ENCODE measurements around the gene SEC61B.
"Not testable (repeated sequence)": the region's sequence is repeated elsewhere in the genome, so short reads cannot be mapped to it uniquely, and the experiment has no call there.

Gene SEC61B

DNA sequence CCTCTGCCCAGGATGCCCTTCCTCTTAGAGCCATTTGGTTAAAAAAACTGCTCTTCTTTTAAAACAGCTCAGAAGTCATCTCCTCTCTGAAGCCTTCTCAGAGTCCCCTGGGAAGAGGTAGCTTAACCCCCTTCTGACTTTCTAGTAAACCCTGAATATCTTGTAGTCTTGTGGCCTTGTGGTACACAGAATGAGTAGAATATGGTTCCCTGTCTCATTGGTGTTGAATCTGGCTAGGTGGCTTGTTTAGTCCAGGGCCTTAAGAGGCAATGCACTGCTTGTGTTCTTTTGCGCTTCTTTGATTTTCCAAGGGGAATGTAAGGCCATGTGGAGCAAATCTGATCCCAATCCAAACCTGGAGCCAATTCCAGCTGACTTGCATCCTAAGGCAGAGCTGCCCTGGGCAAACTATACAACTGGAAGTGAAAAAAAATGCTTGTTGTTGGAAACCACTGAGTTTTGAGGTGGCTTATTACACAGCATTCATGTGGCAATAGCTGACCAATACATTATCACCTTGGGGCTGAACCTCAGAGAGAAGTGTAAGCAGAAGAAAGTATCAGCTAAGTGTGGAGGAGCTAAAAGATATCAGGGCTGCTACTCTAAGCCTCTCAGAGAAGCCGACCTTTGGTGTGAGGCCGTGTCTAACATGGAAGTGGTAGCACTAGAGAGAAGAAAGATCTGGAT is 31.3 kb upstream of the SEC61B start:
- no peak for DNase-seq

DNA sequence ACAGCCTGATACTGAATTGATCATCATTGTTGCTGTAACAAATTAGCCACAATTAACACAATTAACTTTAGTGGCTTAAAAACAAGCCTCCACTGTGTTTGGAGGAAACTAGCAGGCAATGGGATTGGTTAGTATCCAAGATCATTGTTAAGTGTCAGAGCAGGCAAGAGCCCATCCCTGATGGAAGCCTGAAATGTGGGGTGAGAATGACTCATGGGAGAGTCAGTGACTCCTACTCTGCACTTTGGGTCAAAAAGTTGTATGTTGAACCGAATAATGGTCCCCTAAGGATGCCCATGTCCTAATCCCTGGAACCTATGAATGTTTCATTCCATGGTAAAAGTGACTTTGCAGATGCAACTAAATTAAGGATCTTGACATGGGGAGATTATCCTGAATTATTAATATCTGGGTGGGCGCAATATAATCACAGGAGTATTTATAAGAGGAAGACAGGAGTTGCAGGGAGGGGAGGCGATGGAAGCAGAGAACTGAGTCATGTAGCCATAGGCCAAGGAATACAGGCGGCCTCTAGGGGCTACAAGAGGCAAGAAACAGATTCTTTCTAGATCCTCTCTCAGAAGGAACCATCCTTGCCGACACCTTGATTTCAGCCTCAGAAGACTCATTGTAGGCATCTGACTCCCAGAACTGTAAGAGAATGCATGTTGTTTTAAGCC is 29.2 kb upstream of the SEC61B start:
- no peak for DNase-seq

- DNase-seq, result no peak
Measured at GRCh38 chr9:99193466-99193821, 28.6 kb upstream of the SEC61B start.

DNA sequence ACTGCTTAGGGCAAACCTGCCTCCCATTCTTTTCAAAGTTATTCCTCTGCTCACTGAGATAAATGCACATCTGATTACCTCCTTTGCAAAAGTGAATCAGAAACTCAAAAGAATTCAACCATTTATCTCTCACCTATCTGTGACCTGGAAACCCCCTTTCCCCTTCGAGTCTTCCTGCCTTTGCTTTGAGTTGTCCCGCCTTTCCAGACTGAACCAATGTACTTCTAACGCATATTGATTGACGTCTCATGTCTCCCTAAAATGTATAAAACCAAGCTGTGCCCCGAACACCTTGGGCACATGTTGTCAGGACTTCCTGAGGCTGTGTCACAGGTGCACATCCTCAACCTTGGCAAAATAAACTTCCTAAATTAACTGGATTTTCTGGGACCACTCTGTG is 25.6 kb upstream of the SEC61B start:
- DNase-seq, result not testable (repeated sequence)

- DNase-seq, result no peak
Measured at GRCh38 chr9:99197124-99197630, 24.9 kb upstream of the SEC61B start.

GRCh38 chr9:99197987-99198386 is 24.1 kb upstream of the SEC61B start:
- peak in 2 of 51 donors; percentile 8 to 12 for DNase-seq

- DNase-seq, result no peak
Measured at GRCh38 chr9:99199938-99200539, 22.0 kb upstream of the SEC61B start.

DNA sequence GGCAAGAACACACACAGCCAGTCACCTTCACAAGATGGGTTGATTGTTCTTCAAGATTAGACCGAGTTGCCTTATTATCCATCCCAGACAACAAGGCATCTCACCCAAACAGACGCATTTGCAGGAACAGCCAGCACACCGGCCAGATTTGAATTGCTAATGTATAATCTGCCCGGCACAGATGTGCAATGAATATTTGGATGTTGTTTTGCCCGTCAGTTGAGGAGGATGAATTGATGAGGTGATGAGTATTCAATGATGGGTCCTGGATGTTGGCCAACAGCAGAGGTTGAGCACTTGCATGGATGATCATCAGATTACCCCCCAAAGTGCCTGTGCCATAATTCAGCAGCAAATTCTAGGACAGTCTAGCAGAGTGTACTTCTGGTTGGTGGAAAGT is 20.5 kb upstream of the SEC61B start:
- DNase-seq, result no peak

- no peak for DNase-seq
Measured at GRCh38 chr9:99210572-99210971, 11.5 kb upstream of the SEC61B start.

DNA sequence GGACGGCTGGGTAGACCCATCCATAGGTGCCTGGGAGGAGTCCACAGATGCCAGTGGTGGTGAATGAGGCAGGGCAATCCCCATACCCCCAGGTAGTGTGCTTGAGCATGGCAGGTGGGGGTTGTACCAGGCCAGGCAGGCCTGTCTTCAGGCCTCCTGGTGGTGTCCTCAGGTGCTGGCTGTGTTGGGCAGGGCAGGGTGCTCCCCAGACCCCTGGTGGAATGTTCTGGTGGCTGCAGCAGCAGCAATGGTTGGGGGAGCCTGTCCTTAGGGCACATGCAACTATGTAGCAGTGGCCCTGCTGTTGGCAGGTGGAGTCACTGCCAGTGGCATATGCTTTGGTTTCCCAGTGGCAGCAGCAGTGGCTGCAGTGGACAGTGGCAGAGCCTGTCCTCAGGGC is 10.3 kb upstream of the SEC61B start:
- no peak for DNase-seq

DNA sequence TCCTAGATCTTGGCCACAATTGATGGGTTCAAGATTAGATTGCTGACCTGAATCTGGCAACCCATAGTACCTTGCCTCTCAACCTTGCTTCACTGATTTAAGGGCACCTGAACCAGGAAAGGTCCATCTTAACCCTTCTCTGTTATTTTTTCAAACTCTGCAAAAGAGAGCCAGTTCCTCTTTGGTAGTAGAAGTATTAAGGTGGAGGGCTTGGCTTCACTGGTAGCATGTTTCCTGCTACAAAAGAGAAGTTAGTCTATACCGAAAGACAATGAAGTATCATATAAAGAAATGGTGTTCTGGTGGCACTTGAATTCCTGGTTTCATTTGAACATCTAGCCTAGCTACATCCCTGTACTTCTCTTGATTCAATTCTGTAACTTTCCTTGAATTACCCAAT is 8.9 kb upstream of the SEC61B start:
- DNase-seq, result no peak

GRCh38 chr9:99216073-99216472 is 6.0 kb upstream of the SEC61B start:
- DNase-seq, result no peak

DNA sequence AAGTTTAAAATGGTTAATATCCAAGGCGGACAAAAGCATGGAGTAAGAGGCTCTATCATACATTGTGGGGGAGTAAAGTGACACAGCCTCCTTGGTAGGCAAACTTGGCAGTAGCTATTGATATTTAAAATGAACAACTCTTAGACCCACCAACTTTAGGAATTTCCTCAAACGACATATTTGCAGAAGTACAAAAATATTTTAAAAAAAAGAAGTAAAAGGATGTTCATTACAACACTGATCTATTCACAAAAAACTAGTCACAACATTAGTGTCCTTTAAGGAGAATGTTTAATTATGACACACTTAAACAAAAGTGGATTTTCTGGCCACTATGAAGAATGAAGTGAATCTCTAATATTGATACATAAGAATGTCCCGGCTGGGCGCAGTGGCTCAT is 2.1 kb upstream of the SEC61B start:
- no peak for DNase-seq

- no peak for DNase-seq
Measured at GRCh38 chr9:99221266-99221620, 839 bp upstream of the SEC61B start.

GRCh38 chr9:99222416-99223270 is 561 bp downstream of the SEC61B start:
- DNase-seq, result peak in 1 of 51 donors; percentile 56

DNA sequence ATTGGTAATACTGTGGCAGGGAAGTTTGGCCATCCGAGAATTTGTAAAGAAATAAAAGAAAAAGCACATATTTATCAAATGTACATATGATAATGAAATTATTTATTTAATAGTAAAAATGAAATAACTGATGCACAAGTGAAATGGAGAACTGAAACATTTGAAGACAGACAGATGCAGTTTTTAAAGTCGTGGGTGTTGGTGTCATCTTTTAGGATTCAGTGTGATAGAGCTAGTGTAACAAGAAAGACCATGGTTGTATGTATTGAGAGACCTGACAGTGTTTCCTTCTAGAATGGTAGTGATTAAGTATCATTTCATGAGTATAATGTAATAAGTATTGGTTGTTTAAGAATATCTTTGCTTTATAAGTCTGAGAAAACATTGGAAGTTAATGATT is 2.4 kb downstream of the SEC61B start:
- no peak for DNase-seq

- no peak for DNase-seq
Measured at GRCh38 chr9:99226054-99226453, 4.0 kb downstream of the SEC61B start.

DNA sequence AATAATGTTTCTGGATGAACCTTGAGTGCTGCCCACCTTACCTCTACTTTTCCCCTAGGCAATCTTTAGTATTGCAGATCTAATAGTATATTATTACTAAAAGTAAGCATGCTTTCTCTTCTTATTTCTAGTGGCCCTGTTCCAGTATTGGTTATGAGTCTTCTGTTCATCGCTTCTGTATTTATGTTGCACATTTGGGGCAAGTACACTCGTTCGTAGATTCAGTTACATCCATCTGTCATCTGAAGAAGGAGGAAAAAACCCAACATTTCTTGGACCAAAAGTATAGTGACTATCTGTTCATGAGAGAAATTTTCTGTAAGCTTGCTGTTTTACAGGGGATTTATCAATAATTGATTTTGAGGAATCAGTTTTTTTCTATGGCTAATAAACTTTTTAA is 8.1 kb downstream of the SEC61B start:
- no peak for DNase-seq

GRCh38 chr9:99231711-99232110 is 9.6 kb downstream of the SEC61B start:
- peak in 2 of 51 donors; percentile 2 to 13 for DNase-seq

GRCh38 chr9:99234618-99235017 is 12.5 kb downstream of the SEC61B start:
- no peak for DNase-seq

DNA sequence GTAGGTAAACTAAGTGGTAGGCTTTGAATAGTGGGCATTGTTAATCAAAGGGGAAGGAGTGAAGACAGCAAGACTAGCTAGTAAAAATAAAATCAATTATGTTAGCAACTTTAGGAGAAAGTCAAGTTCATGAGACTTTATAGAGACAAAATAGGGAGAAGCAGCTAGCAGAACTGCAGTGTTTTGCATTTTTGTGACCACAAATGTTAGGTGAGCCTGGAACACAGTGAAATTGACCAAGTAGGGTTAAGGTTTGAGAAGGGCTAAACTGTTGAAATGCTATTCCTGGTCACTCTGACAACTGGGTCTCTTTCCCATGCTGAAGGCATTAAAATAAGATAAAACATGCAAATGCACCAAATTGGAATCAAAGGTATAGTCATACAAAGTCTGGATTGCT is 13.0 kb downstream of the SEC61B start:
- DNase-seq, result no peak

All from hypothalamus (tissue), 51 donors.